CD4-positive, alpha-beta T cell treated with Interferon alpha-2 for 1 hour (primary cell): ENCODE measurements around the gene MEA1.
"Not testable (repeated sequence)": the region's sequence is repeated elsewhere in the genome, so short reads cannot be mapped to it uniquely, and the experiment has no call there.

Experiments
- DNase-seq, 2 donors: peaks; one replicate each; pipeline ENCODE4 v3.0.0-alpha.2; 2020 to 2022

Gene MEA1

GRCh38 chr6:43006251-43006650, 7.5 kb downstream of the MEA1 start:
- no peak for DNase-seq

DNA sequence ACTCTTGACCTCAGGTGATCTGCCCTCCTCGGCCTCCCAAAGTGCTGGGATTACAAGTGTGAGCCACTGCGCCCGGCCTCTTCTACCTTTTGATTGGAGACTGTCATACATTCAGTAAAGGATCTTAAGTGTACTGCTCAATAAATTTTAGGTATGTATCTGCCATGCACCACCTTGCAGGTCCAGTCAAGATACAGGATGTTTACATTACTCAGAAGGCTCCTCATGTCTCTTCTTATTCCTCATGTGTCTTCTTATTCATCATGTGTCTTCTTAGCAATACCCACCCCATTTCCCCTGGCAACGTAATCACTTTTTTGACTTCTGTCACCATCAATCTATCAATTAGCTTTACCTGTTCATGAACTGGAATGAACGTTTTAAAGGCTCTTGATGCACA, 7.9 kb downstream of the MEA1 start:
- no peak for DNase-seq

GRCh38 chr6:43001843-43002242, 11.9 kb downstream of the MEA1 start:
- no peak for DNase-seq

DNA sequence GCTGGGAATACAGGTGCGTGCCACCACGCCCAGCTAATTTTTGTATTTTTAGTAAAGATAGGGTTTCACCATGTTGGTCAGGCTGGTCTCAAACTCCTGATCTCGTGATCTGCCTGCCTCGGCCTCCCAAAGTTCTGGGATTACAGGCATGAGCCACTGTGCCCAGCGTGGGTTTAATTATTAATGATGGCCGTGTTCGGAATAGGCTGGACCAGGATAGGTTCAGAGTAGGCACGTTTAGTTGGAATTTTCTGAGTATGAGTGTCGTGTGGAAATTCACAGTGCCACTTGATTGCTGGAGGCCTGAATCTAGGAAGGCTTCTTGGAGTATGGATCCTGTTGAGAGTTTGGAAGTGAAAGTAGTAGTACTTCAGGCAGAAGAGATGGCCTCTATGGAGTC, 15.5 kb downstream of the MEA1 start:
- not testable (repeated sequence) for DNase-seq

DNA sequence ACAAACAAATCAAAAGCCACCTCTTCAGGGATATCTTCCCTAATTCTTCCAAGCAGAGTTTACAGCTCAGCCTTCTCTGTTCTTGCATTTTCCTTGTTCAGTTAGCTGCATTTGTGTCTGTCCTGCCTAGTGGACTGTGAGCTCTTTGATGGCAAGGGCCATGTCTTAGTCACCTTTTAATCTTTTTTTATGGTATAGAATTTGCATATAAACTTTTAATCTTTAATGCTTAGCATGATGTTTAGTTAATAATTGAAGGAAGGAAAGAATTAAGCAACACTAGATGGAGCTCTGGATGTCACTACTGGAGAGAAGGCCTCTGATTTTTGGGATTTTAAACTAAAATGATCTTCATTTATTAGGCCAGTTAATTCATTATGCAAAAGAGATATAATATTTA, 17.2 kb downstream of the MEA1 start:
- no peak for DNase-seq

DNA sequence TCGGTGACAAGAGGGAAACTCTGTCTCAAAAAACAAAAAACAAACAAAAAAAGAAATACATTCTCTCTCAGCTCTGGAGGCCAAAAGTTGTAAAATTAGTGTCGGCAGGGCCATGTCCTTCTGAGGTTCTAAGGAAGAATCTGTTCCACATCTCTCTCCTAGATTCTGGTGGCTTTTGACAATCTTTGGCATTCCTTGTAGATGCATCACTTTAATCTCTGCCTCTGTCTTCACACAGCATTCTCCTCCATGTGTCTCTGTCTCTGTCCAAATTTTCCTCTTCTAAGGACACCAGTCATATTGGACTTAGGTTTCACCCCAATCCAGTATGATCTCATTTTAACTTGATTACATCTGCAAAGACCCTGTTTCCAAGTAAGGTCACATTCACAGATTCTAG, 20.3 kb downstream of the MEA1 start:
- DNase-seq, result no peak

GRCh38 chr6:42989923-42990322, 23.8 kb downstream of the MEA1 start:
- no peak for DNase-seq

DNA sequence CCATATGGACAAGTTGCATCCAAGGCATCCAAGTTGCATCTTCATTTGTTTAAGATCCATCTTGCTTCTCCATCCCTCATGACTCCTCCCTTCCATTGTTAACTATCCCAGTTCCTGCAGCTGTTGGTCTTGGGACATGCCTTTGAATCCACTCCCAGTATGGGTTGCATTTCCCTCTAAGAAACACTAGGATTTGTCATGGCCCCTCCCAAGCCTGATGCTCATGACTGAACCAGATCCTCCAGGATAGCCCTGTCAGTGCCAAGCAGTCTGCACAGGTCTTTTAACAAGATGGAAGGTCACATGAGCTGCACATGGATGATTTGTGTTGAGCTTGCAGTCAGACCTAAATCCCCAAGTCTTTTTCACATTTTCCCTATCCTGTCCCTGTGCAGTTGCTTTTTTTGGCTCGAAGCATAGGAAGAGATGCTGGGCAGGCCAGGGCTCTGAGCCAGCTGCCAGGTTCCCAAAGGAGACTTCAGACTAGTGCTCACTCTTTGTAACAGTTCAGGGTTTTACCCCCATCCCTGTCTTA, 25.2 kb downstream of the MEA1 start:
- no peak for DNase-seq

DNA sequence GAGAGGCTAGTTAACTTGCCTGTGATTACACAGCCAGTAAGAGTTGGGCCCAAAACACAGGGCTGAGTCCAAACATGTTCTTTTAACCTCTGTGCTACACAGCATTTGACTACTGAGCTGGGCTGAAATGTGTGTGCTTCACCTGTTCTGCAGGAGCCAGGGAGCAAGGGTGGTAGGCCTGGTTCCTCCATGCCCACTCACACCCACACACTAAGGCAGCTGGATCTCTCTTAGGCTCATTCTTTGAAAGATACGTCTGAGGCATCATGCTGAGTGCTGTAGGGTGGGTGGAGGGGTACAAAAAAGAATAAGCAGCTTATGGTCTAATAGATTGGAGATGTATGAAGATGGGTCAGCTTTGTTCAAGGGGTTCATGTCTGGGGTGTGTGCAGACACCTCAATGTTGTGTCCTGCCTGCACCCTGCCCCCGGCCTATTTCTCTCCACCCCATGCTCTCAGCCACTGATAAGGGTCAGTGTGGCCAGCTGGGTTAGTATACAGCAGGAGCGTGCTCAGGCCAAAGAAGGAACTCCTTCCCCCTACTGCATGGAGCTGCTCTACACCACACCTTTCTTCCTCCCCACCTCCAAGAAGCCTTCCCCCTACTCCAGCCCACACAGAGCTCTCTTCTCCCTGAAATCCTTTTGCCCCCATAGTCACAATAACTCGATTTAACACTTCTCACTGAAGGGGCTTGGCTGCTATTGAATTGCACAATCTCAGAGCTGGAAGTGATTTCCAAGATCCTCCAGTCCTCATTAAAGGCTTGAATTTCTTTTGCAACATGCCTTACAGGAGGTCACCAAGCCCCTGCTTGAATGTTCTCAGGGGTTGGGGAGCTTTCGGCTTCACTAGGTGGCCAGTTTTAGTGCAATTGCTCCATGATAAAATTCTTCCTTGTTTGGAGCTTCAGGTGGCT, 26.0 kb downstream of the MEA1 start:
- DNase-seq, result no peak

GRCh38 chr6:42984924-42985475, 28.7 kb downstream of the MEA1 start:
- DNase-seq, result peak in 1 of 2 donors; percentile 20

- DNase-seq, result peak; percentile 98 to 99
These were observed 29.5 kb downstream of the MEA1 start, which contains the start of gene PPP2R5D for GRCh38 chr6:42984001-42984923. PPP2R5D (plus strand) TSS chr6:42984570; CDS start chr6:42984678, 108 bp downstream.

GRCh38 chr6:42981836-42982235, 31.9 kb downstream of the MEA1 start:
- DNase-seq, result no peak

DNA sequence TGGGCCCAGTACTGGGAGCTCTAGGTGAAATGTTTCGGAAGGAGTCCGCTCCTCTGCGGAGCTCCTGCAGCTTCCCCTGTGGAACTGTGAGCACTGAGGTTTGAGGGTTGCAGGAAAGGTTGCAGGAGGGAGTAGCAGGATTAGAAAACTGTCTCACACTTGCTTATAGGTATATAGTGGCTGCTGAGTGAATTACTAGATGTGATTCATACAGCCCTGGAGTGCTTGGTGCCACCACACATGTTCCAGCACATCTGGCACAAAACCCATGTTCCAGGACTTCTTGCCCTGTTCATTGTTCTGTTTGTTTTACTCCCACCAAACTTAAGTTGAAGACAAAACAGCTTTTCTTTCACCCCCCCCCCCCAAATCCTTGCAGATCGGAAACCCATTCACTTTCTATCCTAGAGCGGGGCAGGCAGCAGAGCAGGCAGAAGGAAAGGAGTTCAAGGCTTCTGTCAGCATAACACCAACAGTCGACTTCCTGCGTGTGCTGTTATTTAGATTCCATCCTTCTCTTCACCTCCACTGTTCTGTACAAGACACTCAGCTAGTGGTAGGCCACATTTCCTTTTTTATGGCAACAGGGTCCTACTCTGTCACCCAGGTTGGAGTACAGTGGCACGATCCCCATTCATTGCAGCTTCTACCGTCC, 34.1 kb downstream of the MEA1 start:
- no peak for DNase-seq

- DNase-seq, result peak; percentile 93
These were observed 34.8 kb downstream of the MEA1 start, which contains the start of gene PEX6 for GRCh38 chr6:42978839-42979522. PEX6 (minus strand) TSS chr6:42979181; CDS start chr6:42979150, 31 bp downstream.

DNA sequence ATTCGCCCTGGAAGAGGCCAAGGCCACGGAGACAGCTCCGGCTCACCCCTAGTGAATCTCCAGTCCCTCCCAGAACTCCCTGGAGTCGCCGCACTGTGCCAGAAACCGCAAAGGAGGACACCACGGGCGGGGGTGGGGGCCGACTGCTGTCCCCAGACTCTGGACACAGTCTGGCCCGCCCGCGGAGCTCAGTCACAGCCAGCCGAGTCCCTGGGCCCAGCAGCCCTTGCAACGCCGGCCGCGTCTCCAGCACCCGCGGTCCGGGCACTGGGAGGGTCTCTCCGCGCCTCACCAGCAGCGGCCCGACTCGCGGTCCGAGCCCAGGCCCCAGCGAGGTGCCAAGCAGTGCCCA, 35.3 kb downstream of the MEA1 start:
- DNase-seq, result no peak

- no peak for DNase-seq
These were observed 38.7 kb downstream of the MEA1 start for GRCh38 chr6:42974919-42975505.

GRCh38 chr6:42973926-42974325, 39.8 kb downstream of the MEA1 start:
- no peak for DNase-seq

GRCh38 chr6:42971746-42972327, 41.9 kb downstream of the MEA1 start:
- DNase-seq, result no peak

- DNase-seq, result no peak
These were observed 42.7 kb downstream of the MEA1 start for GRCh38 chr6:42970871-42971612.

- no peak for DNase-seq
These were observed 43.8 kb downstream of the MEA1 start for GRCh38 chr6:42969934-42970333.
